Stimulated activated CD4-positive, alpha-beta T cell treated with anti-CD3 and anti-CD28 coated beads, Interleukin-15, amount 100 ng/mL, for 24 hours (primary cell): ENCODE measurements around the gene ZC3H7B.
A peak's percentile ranks its signal among the peaks of the same experiment; 100 is the strongest.
"Not testable (repeated sequence)": the region's sequence is repeated elsewhere in the genome, so short reads cannot be mapped to it uniquely, and the experiment has no call there.

ENCODE experiments used
- DNase-seq: peaks from one replicate; pipeline ENCODE4 v3.0.0-alpha.2; 2020

ZC3H7B gene

GRCh38 chr22:41288245-41288946 is 12.9 kb upstream of the ZC3H7B start:
- DNase-seq, result no peak

- DNase-seq, result no peak
These were observed 11.7 kb upstream of the ZC3H7B start for GRCh38 chr22:41289671-41290070.

GRCh38 chr22:41290262-41291221 is 10.8 kb upstream of the ZC3H7B start:
- DNase-seq, result no peak

- DNase-seq, result not testable (repeated sequence)
These were observed 6.5 kb upstream of the ZC3H7B start for GRCh38 chr22:41294816-41295215.

GRCh38 chr22:41296826-41297667 is 4.3 kb upstream of the ZC3H7B start:
- no peak for DNase-seq

GRCh38 chr22:41300661-41301060 is 664 bp upstream of the ZC3H7B start:
- no peak for DNase-seq

- DNase-seq, result peak; percentile 22
These were observed 869 bp downstream of the ZC3H7B start for GRCh38 chr22:41302021-41302767.

GRCh38 chr22:41302811-41303210 is 1.5 kb downstream of the ZC3H7B start:
- no peak for DNase-seq

- DNase-seq, result no peak
These were observed 4.3 kb downstream of the ZC3H7B start for GRCh38 chr22:41305646-41306045.

GRCh38 chr22:41308054-41308453 is 6.7 kb downstream of the ZC3H7B start:
- no peak for DNase-seq

GRCh38 chr22:41308544-41308947 is 7.2 kb downstream of the ZC3H7B start:
- DNase-seq, result no peak

GRCh38 chr22:41310336-41310735 is 9.0 kb downstream of the ZC3H7B start:
- DNase-seq, result no peak

GRCh38 chr22:41311487-41311886 is 10.2 kb downstream of the ZC3H7B start:
- peak; percentile 11 for DNase-seq

GRCh38 chr22:41314821-41315220 is 13.5 kb downstream of the ZC3H7B start:
- no peak for DNase-seq

- DNase-seq, result no peak
These were observed 14.3 kb downstream of the ZC3H7B start for GRCh38 chr22:41315586-41315985.

GRCh38 chr22:41320416-41321240 is 19.3 kb downstream of the ZC3H7B start:
- DNase-seq, result no peak

GRCh38 chr22:41324821-41325528 is 23.6 kb downstream of the ZC3H7B start:
- DNase-seq, result no peak

- no peak for DNase-seq
These were observed 25.8 kb downstream of the ZC3H7B start for GRCh38 chr22:41327124-41327523.

- DNase-seq, result no peak
These were observed 28.8 kb downstream of the ZC3H7B start for GRCh38 chr22:41330169-41330568.

- no peak for DNase-seq
These were observed 31.1 kb downstream of the ZC3H7B start for GRCh38 chr22:41332217-41332939.
